Mucosa of gallbladder (tissue), 1 donor: Measurements from ENCODE around the gene GPC6. TPM values are rescaled to one million over a fixed set of nuclear protein-coding genes. Genes with fewer than 3 reads are reported as not detected.
"Not testable (repeated sequence)": the region's sequence is repeated elsewhere in the genome, so short reads cannot be mapped to it uniquely, and the experiment has no call there.

ENCODE experiments used
- DNase-seq: peaks from one replicate; pipeline ENCODE4 v3.0.0-alpha.2; 2020; ENCODE audit warnings: low spot score
- total RNA-seq: library from RNA; stranded (reverse); gene quantifications from one replicate; pipeline ENCODE4 v1.2.1, GENCODE V29; 2021
- donor health status: DM: no; HTN: no; CAD: no.

The GPC6 gene
- total RNA-seq, 1 donor from 2014 or later: 24.0 TPM

GRCh38 chr13:93318534-93319254, 92.1 kb downstream of the GPC6 start:
- peak; percentile 14 for DNase-seq

- no peak for DNase-seq
Observed at GRCh38 chr13:93320942-93321341, 94.3 kb downstream of the GPC6 start.

GRCh38 chr13:93323880-93324279, 97.3 kb downstream of the GPC6 start:
- not testable (repeated sequence) for DNase-seq

GRCh38 chr13:93325303-93326233, 99.0 kb downstream of the GPC6 start:
- DNase-seq: no peak

- DNase-seq: no peak
Observed at GRCh38 chr13:93326234-93326811, 99.7 kb downstream of the GPC6 start.

- no peak for DNase-seq
Observed at GRCh38 chr13:93328943-93329342, 102.3 kb downstream of the GPC6 start.

GRCh38 chr13:93336728-93337127, 110.1 kb downstream of the GPC6 start:
- no peak for DNase-seq

GRCh38 chr13:93338030-93338429, 111.4 kb downstream of the GPC6 start:
- DNase-seq: no peak

GRCh38 chr13:93338906-93339305, 112.3 kb downstream of the GPC6 start:
- DNase-seq: no peak

GRCh38 chr13:93339550-93339949, 112.9 kb downstream of the GPC6 start:
- DNase-seq: no peak

- DNase-seq: no peak
Observed at GRCh38 chr13:93341517-93341916, 114.9 kb downstream of the GPC6 start.

GRCh38 chr13:93343097-93343496, 116.5 kb downstream of the GPC6 start:
- DNase-seq: no peak

- no peak for DNase-seq
Observed at GRCh38 chr13:93344048-93344705, 117.6 kb downstream of the GPC6 start.

- no peak for DNase-seq
Observed at GRCh38 chr13:93345024-93345423, 118.4 kb downstream of the GPC6 start.

- no peak for DNase-seq
Observed at GRCh38 chr13:93345770-93346169, 119.2 kb downstream of the GPC6 start.

GRCh38 chr13:93352616-93353015, 126.0 kb downstream of the GPC6 start:
- DNase-seq: no peak

- no peak for DNase-seq
Observed at GRCh38 chr13:93355094-93355493, 128.5 kb downstream of the GPC6 start.

GRCh38 chr13:93356469-93356868, 129.9 kb downstream of the GPC6 start:
- no peak for DNase-seq

GRCh38 chr13:93360021-93360420, 133.4 kb downstream of the GPC6 start:
- DNase-seq: no peak

- DNase-seq: no peak
Observed at GRCh38 chr13:93361703-93362102, 135.1 kb downstream of the GPC6 start.

- no peak for DNase-seq
Observed at GRCh38 chr13:93364166-93364565, 137.6 kb downstream of the GPC6 start.

- no peak for DNase-seq
Observed at GRCh38 chr13:93368296-93368695, 141.7 kb downstream of the GPC6 start.
